Measurements from ENCODE around the gene NOA1.
"Not testable (repeated sequence)": the region's sequence is repeated elsewhere in the genome, so short reads cannot be mapped to it uniquely, and the experiment has no call there.

The NOA1 gene

DNA sequence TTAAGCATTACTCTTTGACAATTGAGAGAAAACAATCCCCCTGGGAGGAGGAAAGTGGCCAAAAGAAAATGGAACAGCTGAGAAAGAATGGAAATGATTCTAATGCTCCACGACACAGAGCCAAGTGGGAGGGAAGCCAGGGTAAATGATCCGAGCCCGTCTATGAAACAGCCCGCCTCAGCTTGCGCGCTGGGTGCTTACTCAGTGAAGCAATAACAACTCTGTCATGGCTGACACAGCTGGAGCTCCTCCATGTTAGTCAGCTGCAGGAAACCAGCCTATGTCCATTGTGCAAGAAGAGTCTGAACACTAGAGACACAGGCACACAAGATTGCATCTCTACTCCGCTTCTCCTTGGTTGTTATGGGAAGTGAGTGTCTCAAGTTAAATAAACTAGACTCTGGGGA, 19.3 kb downstream of the NOA1 start:
- no peak for DNase-seq (ENCODE audit: low read depth in 3 of 3)

DNA sequence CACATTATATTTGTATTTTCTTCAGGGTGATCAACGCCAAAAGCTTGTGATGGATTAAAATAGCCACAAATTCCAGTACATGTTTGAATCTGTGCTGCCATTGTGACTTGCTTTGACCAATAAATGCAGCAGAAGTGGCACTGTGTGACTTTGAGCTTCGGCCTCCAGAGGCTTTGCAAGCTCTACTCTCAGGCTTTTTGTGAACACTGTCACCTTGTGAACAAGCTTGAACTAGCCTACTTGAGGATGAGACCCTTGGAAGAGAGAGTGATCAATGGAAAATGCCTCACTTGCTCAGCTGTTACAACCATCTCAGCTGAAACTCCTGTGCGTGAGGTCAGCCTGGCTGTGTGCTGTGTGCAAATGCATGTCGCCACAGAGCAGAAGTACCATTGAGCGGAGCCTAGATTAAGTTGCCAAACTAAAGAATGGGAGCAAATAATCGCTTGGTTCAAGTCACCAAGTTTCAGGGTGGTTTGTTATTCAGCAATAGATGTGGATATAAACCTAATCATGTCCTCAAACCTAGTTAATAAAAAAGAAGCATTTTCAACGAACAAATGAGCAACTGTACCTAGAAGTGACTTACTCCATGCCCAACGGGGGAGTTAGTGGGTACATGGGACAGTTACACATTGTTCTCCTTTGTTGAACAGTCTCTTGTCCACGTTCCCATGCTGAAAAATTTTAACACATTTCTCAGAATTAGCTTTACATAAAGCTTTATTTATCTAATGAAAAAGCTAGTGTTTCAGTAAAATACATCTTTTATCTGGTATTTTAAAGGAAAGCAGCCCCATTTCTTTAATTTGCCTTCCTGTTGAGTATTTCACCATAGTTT, 23.5 kb downstream of the NOA1 start:
- DNase-seq (ENCODE audit: low read depth in 3 of 3), result no peak

DNA sequence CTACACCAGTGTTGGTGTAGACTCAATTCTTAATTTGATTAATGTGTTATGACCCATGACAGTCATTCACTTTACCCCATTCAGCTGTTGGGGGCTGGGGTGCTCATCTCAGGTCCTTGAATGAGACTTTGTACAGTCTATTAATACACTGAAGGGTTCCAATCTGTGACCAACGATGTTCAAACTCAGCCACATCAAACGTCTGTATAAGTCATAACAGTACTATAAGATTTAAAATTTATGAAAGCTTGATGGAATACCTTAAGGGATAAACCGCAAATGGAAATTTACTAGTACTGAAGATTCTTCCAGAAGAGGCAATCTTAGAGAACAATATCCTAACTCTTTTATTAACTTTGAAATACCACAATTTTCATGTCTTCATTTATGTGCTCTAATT, 36.0 kb downstream of the NOA1 start:
- no peak for DNase-seq (ENCODE audit: low read depth in 3 of 3)

DNA sequence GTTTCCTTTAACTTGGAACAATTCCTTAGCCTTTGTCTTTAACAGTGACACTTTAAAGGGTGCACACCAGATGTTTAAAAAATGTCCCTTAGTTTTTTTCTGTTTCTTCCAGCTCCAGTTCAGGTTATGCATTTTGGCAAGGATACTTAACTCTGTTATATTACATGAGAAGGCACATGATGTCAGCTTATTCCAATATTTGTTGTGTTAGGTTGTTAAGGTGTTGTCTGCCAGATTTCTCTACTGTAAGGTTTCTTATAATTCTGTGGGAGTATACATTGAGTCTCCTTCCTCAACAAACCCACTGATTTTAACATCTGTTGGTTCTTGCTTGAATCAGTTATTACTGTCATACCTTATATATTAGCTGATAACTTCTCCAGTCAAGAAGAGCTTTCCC, 36.4 kb downstream of the NOA1 start:
- no peak for DNase-seq (ENCODE audit: low read depth in 3 of 3)

DNA sequence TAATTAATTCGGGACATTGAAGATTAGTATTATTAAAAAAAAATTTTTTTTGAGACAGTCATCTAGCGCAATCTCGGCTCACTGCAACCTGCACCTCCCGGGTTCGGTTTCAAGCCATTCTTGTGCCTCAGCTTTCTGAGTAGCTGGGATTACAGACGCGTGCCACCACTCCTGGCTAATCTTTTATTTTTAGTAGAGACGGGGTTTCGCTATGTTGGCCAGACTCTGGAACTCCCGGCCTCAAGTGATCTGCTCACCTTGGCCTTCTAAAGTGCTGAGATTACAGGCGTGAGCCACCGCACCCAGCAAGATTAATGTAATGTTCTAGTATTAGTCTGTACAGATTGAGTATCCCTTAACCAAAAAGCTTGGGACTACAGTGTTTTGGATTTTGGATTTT, 37.0 kb downstream of the NOA1 start:
- no peak for DNase-seq (ENCODE audit: low read depth in 3 of 3)

DNA sequence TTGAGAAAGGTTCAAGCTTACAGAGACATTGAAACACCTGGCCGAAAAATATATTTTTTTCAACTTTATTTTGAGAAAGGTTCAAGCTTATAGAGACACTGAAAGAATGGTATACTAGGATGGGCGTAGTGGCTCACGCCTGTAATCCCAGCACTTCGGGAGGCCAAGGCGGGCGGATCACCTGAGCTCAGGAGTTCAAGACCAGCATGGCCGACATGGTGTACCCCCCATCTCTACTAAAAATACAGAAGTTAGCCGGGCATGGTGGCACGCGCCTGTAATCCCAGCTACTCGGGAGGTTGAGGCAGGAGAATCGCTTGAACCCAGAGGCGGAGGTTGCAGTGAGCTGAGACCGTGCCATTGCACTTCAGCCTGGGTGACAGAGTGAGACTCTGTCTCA, 37.6 kb downstream of the NOA1 start:
- DNase-seq (ENCODE audit: low read depth in 3 of 3), result not testable (repeated sequence)

DNA sequence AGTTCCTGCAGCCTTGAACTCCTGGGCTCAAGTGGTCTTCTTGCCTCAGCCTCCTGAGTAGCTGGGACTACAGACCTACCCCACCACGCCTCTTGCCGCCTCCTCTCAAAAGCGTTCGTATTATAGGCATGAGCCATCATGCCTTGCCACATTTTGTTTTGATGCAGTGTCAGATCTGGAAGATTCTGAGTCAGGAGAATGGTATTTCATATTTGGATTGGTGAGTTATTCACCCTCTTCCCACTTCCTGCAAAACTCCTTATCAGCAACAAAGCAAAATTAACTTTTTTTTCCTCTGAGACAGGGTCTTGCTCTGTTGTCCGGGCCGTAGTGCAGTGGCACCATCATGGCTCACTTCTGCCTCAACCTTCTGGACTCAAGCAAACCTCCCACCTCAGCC, 40.1 kb downstream of the NOA1 start:
- DNase-seq (ENCODE audit: low read depth in 3 of 3), result no peak

DNA sequence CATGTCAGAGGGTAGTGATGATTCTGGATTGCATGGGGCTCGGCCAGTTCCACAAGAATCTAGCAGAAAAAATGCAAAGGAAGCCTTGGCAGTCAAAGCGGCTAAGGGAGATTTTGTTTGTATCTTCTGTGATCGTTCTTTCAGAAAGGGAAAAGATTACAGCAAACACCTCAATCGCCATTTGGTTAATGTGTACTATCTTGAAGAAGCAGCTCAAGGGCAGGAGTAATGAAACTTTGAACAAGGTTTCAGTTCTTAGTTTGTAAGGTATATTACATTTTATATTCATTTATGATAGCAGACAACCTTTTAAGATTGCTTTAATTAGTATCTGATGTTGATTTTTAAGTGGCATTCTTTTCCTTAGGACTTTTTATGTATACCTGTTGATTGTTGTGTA, 45.5 kb downstream of the NOA1 start:
- no peak for DNase-seq (ENCODE audit: low read depth in 3 of 3)

DNA sequence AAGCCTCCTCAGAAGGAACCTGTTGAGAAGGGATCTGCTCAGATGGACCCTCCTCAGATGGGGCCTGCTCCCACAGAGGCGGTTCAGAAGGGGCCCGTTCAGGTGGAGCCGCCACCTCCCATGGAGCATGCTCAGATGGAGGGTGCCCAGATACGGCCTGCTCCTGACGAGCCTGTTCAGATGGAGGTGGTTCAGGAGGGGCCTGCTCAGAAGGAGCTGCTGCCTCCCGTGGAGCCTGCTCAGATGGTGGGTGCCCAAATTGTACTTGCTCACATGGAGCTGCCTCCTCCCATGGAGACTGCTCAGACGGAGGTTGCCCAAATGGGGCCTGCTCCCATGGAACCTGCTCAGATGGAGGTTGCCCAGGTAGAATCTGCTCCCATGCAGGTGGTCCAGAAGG, 46.8 kb downstream of the NOA1 start:
- DNase-seq (ENCODE audit: low read depth in 3 of 3), result no peak

DNA sequence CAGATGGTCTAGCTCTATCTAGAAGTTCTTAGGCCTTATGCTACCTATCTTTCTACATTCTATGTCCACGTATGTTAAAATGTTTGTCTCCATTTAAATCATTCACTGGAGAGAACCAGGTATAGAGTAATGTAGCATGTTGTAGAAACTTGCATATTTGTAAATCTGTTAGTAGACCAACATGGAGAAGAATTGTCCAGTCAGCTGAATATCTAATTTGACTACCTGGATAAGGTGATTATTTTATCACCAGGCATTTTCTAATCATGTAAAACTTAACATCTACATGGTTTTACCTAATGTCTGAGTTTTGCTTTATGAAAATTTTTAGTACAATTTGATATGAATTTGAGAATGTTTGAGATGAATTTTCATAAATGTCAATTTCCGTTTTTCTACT, 50.2 kb downstream of the NOA1 start:
- DNase-seq (ENCODE audit: low read depth in 3 of 3), result no peak

DNA sequence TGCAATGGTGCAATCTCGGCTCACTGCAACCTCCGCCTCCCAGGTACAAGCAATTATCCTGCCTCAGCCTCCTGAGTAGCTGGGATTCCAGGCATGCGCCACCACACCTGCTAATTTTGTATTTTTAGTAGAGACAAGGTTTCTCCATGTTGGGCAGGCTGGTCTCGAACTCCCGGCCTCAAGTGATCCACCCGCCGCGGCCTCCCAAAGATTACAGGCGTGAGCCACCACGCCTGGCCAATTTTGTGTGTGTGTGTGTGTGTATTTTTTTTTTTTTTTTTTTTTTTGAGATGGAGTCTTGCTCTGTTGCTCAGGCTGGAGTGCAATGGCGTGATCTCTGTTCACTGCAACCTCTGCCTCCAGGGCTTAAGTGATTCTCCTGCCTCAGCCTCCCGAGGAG, 62.4 kb downstream of the NOA1 start:
- not testable (repeated sequence) for DNase-seq (ENCODE audit: low read depth in 3 of 3)

DNA sequence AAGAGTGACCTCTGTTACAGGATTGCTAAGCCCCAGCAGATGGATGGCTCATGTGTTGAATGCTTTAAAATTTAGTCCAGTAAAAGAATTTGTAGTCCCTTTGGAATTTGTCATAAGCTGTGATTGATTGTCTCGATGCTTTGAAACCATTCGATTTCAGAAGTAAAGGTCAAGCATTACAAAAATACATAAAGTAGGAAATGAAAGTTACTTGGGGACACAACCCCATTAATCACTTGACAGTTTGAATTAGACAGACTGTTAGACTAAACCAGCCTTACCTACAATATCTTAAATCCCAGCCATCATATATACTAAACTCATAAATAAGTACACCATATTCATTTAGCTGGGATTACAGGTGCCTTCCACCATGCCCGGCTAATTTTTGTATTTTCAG, 63.1 kb downstream of the NOA1 start:
- DNase-seq (ENCODE audit: low read depth in 3 of 3), result no peak

Measured in stimulated activated CD4-positive, alpha-beta T cell treated with anti-CD3 and anti-CD28 coated beads, TNF-alpha, amount 100 ng/mL, for 48 hours (primary cell).